ENCODE data around the gene ZNF792. TPM values are rescaled to one million over a fixed set of nuclear protein-coding genes. Genes with fewer than 3 reads are reported as not detected.
A peak's percentile ranks its signal among the peaks of the same experiment; 100 is the strongest.

Gene ZNF792
- total RNA-seq (2022) (4.5 and 5.6 TPM in 2 replicates), Bru-seq, nascent RNA (percentile 66 among the genes with signal in this experiment), BruChase-seq, experiment 1, labeled RNA remaining after a 2-hour chase (percentile 78 among the genes with signal in this experiment), BruChase-seq, experiment 2, labeled RNA remaining after a 6-hour chase (percentile 61 among the genes with signal in this experiment)
- long read RNA-seq, transcript ZNF792-201 (4 exons, 3,888 nt): major isoform, 6 of 7 reads
- long read RNA-seq, partial matches to known transcripts: 0 of 7 reads
- long read RNA-seq, other reads (novel, unspliced or antisense): 1 of 7 reads

DNA sequence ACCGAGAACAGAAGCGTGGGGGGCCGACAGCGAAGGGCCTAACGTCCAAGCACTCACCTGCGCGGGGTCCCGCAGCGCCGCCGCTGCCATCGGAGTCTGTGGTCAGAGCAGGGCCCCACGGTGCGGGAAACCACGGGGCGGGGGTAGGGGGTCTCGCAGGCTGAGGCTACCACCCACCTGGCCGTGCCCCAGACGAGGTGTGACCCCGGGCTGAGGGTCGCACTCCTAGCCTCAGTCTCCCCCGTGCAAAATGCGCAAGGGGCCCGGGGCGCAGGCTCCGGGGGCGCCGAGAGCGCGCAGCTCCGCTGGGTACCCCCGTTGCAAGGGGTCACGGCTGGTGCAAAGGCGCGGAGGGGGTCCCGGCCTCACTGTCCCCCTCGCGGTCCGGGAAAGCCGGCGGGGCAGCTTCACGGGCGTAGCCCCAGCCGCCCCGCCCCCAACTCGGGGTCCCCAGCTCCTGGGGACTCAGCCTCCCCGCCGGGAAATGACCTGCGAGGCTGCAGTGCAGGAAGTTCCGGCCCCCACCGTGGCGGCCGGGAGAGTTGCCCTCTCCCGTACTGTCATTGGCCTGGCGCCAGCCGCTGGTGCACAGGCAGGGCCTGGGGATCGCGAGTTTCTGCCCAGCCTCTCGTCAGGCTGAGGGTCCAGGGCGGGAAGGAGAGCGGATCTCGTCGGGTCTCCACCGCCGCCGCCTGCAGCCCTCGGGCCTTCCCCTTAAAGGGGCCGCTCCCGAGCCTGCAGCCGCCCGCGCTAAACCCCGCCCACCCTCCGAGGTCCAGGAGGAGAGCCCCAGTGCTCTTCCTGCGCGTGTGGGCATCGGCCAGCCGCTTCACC, at the start of gene ZNF792:
ZNF792 (minus strand) TSS at position 657 of the 834 bp plus-strand sequence; CDS start at position 90, 567 bp downstream.
- Mint-ChIP-seq H3K4me1 (ENCODE audit: low read depth, unreplicated experiment) (peaks cover 17% of the 10 kb centered on the region), H3K27me3 (ENCODE audit: insufficient read depth, unreplicated experiment) (no peaks in the 10 kb centered on the region), H3K36me3 (ENCODE audit: insufficient read depth, unreplicated experiment) (peaks cover 16% of the 10 kb centered on the region), H3K4me3 (ENCODE audit: unreplicated experiment) (peak within 1 kb of the TSS; percentile 69), H3K9me3 (ENCODE audit: unreplicated experiment) (peaks cover 38% of the 10 kb centered on the region), H3K27ac (ENCODE audit: unreplicated experiment) (peak within 1 kb of the TSS; percentile 35)
- Histone ChIP-seq H3K4me1 (peaks cover 13% of the 10 kb centered on the region), H3K4me3 (ENCODE audit: low read depth, low read length) (peak within 1 kb of the TSS; percentile 93), H3K27me3 (replicated peaks; ENCODE audit: control insufficient read depth, insufficient read depth, low read length) (no peaks in the 10 kb centered on the region), H3K36me3 (ENCODE audit: control insufficient read depth, insufficient read depth, low read length) (peaks cover 8% of the 10 kb centered on the region), H3K9me3 (peaks cover 26% of the 10 kb centered on the region)
- peak; percentile 62 to 69 for DNase-seq
- no TSS peak for BruUV-seq (replicated peaks)
- POLR2A ChIA-PET: no interaction called here
- TF ChIP-seq, protein P1, sequence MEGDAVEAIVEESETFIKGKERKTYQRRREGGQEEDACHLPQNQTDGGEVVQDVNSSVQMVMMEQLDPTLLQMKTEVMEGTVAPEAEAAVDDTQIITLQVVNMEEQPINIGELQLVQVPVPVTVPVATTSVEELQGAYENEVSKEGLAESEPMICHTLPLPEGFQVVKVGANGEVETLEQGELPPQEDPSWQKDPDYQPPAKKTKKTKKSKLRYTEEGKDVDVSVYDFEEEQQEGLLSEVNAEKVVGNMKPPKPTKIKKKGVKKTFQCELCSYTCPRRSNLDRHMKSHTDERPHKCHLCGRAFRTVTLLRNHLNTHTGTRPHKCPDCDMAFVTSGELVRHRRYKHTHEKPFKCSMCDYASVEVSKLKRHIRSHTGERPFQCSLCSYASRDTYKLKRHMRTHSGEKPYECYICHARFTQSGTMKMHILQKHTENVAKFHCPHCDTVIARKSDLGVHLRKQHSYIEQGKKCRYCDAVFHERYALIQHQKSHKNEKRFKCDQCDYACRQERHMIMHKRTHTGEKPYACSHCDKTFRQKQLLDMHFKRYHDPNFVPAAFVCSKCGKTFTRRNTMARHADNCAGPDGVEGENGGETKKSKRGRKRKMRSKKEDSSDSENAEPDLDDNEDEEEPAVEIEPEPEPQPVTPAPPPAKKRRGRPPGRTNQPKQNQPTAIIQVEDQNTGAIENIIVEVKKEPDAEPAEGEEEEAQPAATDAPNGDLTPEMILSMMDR (IDR thresholded peaks at IDR 0.05; ENCODE audit: insufficient read depth in 1 of 2, low read depth in 1 of 2, low read length in 1 of 2, severe bottlenecking in 1 of 2, unreplicated experiment in 1 of 2): no peak
- intact Hi-C loops (cut with micrococcal nuclease; ENCODE audit: unreplicated experiment): no loop called here
- CTCF ChIA-PET: no interaction called here

DNA sequence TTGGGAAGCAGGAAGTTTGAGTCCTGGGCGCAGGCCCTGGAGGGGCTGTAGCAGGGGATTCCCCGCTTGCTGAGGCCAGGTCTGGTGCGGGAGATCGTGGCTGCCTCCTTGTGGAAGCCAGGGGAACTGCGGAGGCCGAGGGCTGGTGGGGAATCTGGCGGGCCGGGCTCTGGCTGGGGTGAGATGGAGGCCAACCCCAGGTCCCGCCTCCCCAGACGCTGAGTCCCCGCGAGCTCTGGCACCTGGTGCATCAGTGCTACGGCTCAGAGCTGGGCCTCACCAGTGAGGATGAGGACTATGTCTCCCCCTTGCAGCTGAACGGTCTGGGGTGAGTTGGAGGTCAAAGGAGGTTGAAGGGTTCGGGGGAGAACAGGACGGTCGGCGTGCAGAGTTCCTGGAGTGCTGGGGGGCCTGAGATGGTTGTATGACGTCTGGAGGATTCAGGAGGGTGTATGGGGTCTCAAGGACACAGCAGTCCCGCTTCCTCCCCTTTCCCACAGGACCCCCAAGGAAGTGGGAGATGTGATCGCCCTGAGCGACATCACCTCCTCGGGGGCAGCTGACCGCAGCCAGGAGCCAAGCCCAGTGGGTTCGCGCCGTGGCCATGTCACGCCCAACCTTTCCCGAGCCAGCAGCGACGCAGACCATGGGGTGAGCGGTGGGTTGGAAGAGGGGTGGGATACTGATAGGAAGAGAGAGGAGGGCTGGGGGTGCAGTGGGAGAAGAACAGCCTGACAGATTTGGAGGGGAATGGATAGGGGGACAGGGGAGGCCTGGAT, 49.2 kb upstream of the ZNF792 start:
- Histone ChIP-seq H3K9me3 (no peaks in the 10 kb centered on the region), H3K27me3 (replicated peaks; ENCODE audit: control insufficient read depth, insufficient read depth, low read length) (no peaks in the 10 kb centered on the region), H3K4me3 (ENCODE audit: low read depth, low read length) (no peak overlapping the region), H3K36me3 (ENCODE audit: control insufficient read depth, insufficient read depth, low read length) (peaks cover 14% of the 10 kb centered on the region), H3K4me1 (no peaks in the 10 kb centered on the region)
- H3K9me3 Mint-ChIP-seq (ENCODE audit: unreplicated experiment): no peaks in the 10 kb centered on the region
- ChIA-PET CTCF (interaction anchor here (0.6 to 1.0 kb wide), 2 partner anchors 41 to 129 kb away, joined by 3 to 5 read pairs; no protein-coding TSS in a partner anchor), POLR2A (no interaction called here)
- H3K27me3 Mint-ChIP-seq (ENCODE audit: insufficient read depth, unreplicated experiment): no peaks in the 10 kb centered on the region
- peaks cover 8% of the 10 kb centered on the region for H3K4me1 Mint-ChIP-seq (ENCODE audit: low read depth, unreplicated experiment)
- peak overlapping the region; percentile 32 for H3K4me3 Mint-ChIP-seq (ENCODE audit: unreplicated experiment)
- TF ChIP-seq, protein P1 (IDR thresholded peaks at IDR 0.05; ENCODE audit: insufficient read depth in 1 of 2, low read depth in 1 of 2, low read length in 1 of 2, severe bottlenecking in 1 of 2, unreplicated experiment in 1 of 2): peak; percentile 96 to 97
- peak overlapping the region; percentile 19 for H3K27ac Mint-ChIP-seq (ENCODE audit: unreplicated experiment)
- intact Hi-C loops (cut with micrococcal nuclease; ENCODE audit: unreplicated experiment): loop anchor here (1.0 kb wide), 1 partner anchor 40 kb away; no protein-coding TSS in a partner anchor
- H3K36me3 Mint-ChIP-seq (ENCODE audit: insufficient read depth, unreplicated experiment): peaks cover 97% of the 10 kb centered on the region
- no TSS peak for BruUV-seq (replicated peaks)
- peak; percentile 66 to 86 for DNase-seq

Data from Caco-2 (cell line).